ENCODE results near the gene SPAG9.

DNA sequence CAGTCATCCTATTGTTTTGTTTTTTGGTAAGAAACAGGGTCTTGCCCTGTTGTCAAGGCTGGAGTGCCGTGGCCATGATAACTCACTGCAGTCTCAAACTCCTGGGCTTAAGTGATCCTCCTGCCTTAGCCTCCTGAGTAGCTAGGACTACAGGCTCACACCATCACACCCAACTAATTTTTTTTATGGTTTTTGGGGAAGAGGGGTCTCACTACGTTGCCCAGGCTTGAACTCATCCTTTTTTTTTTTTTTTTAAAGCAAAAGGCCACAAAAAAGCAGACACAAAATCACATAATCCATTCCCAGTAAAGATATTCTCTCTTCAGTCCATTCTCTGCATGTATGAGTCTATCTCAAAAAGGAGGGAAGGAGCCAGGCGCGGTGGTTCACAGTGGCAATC lies 5.5 kb downstream of the SPAG9 start:
- TF ChIP-seq, protein P1, sequence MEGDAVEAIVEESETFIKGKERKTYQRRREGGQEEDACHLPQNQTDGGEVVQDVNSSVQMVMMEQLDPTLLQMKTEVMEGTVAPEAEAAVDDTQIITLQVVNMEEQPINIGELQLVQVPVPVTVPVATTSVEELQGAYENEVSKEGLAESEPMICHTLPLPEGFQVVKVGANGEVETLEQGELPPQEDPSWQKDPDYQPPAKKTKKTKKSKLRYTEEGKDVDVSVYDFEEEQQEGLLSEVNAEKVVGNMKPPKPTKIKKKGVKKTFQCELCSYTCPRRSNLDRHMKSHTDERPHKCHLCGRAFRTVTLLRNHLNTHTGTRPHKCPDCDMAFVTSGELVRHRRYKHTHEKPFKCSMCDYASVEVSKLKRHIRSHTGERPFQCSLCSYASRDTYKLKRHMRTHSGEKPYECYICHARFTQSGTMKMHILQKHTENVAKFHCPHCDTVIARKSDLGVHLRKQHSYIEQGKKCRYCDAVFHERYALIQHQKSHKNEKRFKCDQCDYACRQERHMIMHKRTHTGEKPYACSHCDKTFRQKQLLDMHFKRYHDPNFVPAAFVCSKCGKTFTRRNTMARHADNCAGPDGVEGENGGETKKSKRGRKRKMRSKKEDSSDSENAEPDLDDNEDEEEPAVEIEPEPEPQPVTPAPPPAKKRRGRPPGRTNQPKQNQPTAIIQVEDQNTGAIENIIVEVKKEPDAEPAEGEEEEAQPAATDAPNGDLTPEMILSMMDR (IDR thresholded peaks at IDR 0.05; ENCODE audit: poor library complexity), result no peak
- no peak for TF ChIP-seq EZH2phosphoT487 (IDR thresholded peaks at IDR 0.05; ENCODE audit: low read depth, severe bottlenecking, unreplicated experiment)

All from hepatocyte (in vitro differentiated cells).